Occipital lobe (tissue), 2 donors: ENCODE results near the gene SRSF1. TPM values are rescaled to one million over a fixed set of nuclear protein-coding genes. Genes with fewer than 3 reads are reported as not detected.
A peak's percentile ranks its signal among the peaks of the same experiment; 100 is the strongest.
"Not testable (repeated sequence)": the region's sequence is repeated elsewhere in the genome, so short reads cannot be mapped to it uniquely, and the experiment has no call there.

ENCODE experiments used
- DNase-seq: peaks from one replicate; lab custom pipeline; 2025; lab: John Stamatoyannopoulos, UW
- total RNA-seq: library from RNA; depleted of rRNA; stranded (reverse); fragments of >200 nt; gene quantifications from one replicate; pipeline ENCODE4 v1.2.3, GENCODE V29; 2014

SRSF1 gene
- total RNA-seq, result 382 TPM

GRCh38 chr17:58006924-58007780 lies at the start of gene SRSF1:
SRSF1 (minus strand) TSS chr17:58007246; CDS start chr17:58007137, 109 bp downstream.
- DNase-seq, result peak; percentile 92

DNA sequence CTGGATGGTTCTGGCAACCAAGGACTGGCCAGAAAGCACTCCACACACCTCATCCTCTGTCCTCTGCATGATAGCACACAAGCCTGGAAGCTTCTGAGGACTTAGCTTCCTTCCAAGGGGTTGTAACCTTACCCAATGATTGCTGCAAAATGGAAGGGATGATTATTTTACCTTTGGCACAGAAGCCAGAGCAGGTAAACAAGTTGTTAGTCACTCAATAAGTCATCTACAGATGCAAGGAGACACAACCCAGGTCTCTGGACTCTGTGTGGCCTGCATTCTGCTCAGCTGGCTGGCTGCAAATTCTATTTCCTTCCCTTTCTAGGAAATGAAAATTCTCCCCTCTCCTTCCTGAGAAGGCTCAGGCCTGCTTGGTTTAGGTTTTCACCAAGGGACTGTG lies 49.4 kb upstream of the SRSF1 start:
- no peak for DNase-seq

DNA sequence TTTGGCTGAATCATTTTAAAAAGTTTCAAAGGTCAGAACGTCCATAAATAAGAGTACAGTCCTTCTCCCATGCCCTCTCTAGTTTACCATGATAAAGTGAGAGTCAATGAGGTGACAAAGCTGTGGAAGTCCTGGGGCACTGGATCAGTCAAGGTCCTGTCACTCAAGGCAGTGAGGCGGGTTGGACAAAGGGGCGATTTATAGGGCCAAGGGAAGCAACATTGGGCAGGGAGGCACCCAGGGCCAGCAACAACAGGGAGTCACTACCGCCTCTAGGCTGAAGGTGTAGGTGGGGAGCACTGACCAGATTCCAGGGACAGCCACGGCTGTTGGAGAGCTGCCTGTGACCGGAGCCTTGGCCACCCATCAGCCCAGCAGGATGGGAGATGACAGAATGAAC lies 47.6 kb upstream of the SRSF1 start:
- no peak for DNase-seq

- DNase-seq, result no peak
Observed at GRCh38 chr17:58052945-58053715, 46.1 kb upstream of the SRSF1 start.

DNA sequence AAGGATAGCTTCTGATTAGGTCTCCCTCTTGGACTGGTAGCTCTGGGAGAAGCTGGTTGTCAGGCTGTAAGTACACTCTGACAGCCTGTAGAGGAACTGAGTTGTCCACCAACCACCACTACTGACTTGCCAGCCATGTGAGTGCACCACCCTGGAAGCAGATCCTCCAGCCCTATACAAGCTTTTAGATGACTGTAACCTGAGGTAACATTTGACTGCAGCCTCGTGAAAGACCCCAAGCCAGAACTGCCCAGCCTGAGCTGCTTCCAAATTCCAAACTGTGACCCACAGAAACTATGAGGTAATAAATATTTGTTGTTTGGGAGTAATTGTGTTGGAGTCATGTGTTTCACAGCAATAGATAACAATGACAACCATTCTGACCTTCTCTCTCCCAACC lies 45.4 kb upstream of the SRSF1 start:
- no peak for DNase-seq

DNA sequence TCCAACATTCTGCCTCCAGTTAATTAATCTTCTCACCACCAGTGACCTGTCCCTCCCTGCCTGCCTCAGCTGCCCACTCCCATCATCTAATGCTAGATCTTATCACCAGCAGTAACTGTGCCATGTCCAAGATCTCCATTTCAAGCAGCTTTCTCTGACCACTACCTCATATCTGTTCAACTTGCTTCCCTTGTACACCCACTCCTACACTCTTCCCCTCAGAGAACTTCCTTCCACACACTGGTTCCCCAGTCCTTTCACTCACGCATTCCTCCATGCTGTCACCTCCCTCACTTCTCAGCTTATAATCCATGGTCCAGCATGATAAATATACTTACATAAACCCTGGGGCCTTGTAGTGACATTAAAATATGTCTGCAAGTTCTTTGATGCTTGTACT lies 44.4 kb upstream of the SRSF1 start:
- DNase-seq, result no peak

DNA sequence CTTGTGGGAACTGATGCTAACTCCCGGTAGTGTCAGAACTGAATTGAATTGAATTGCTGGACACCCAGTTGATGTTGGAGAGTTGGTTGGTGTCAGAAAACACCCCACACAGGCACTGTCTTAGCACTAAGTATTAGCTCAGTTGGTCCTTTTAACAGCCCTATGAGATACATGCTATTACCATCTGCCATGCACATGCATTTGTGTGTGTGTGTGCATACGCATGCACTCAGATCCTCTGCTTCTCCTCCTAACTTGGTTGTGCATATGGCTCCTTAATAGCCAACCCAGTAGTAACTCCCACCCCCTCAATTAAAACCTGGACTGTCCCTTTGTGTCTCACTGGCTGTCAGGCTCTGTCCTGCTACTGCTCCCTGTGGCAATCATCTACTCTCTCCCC lies 43.9 kb upstream of the SRSF1 start:
- no peak for DNase-seq

DNA sequence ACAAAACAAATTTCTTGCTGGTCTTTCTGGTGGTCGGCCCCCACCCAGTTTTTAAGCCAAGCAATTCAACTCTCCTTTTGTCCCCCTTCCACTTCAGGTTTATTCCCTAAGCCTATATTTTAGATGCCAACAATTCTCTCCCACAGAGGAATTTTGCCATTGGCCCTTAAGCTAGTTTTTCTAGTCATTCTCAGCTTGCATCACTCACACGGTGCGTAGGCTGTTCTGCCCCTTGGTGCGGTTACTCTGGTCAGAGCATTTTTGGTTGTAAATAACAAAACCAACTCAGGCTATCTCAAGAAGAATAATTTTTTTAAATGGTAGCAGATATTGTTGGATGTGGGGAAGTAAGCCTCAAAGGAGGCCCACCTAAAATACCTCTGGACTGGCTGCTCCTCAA lies 42.5 kb upstream of the SRSF1 start:
- no peak for DNase-seq

DNA sequence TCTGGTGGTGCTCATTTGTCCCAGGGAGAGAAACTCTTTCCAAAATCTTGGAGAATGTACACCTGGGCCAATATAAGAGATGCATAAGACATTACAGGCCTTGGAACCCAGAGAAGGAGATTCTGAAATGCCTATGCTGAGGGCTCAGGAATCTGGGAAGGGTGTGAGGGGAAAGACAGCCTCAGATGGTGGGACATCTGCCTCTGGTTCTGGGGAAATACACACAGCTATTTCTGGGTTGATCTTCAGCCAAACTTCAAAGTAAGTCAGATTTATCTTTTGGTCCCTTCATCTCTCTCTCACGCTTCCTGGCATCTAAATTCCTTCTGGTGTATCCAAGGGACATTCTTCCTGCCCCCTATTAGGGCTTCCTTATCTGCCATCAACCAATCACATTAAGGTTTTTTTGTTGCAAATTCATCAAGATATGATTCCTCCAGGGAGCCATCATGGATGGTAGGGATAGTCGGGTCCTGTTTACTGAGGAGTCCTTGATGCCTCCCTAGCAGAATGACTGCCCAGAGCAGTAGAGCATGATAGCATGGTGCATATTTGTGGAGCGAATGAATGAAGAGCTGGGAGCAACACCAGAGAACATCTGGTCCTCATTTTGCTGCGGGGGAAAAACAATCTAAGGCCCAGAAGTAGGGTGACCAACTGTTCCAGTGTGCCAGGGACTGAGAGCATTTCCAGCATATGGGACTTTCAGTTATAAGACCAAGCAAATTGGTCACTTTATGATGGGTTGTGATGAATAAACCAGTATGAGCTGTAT lies 40.5 kb upstream of the SRSF1 start:
- DNase-seq, result no peak

GRCh38 chr17:58046239-58047094 lies 39.4 kb upstream of the SRSF1 start:
- peak; percentile 51 for DNase-seq

DNA sequence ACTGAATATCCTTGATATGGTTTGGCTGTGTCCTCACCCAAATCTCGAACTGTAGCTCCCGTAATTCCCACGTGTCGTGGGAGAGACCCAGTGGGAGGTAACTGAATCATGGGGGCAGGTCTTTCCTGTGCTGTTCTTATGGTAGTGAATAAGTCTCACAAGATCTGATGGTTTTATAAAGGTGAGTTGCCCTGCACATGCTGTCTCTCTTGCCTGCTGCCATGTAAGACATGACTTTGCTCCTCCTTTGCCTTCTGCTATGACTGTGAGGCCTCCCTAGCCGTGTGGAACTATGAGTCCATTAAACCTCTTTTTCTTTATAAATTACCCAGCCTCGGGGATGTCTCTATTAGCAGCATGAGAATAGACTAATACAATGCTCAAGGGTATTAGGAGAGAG lies 37.2 kb upstream of the SRSF1 start:
- not testable (repeated sequence) for DNase-seq

DNA sequence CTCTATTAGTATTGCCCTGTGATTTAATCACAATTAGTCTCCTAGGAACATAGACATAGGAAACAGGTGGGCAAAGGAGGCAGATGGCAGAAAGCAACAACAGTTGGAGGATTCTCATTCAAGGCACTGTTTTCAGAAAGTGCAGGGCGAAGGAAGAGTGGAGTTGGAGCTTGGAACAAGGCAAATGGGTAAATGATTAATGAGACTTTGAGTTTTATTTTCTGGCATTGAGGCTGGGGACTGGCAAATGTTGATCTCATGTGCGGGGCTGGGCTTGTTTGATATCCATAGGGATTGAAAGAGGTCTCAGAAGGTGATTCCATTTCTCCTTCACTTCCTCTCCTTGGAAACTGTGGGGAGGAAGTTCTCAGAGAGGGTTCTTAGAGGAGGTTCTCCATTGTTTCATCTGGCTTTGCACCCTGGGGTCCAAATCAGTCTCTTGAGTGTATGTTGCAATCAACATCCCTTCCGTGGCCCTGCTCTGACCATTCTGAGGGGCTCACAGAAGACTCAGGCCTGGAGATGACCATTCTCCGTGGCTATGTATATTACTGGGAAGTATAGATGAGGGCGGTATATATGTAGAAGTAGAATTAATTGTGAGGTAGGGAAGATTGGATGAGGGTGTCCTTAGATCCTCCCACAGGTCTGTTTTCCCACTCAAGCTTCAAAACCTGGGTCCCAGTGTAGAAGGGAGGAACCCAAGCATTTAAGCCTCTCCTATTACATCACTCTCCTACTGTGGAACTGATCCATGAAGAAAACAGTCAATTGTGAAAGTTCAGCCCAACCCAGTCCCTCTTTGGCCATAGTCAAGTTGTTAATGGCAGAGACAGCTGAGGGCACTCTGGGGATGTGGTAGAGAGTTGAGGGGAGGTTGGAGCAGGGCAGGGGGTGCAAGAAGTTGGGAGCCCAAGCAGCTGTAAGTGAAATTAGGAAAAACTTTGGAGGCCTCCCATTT lies 36.5 kb upstream of the SRSF1 start:
- DNase-seq, result no peak

DNA sequence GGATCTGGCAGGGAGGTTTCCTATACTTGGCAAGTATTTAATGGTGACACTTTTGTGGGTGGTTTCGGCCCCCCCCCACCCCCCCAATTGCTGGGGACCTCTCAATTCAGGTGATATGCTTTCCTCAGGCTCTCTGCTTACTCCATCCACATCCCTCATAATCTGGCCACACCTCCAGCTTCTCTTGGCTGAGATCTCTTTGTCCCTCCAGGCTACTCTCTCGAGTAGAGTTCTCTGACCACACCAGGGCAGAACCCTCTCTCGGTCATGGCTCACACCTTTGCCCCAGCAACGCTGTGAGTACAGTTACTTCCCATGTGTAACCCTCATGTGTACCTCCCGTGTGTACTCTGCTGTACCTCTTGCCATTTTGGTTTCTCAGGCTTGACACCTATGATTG lies 34.1 kb upstream of the SRSF1 start:
- DNase-seq, result no peak

DNA sequence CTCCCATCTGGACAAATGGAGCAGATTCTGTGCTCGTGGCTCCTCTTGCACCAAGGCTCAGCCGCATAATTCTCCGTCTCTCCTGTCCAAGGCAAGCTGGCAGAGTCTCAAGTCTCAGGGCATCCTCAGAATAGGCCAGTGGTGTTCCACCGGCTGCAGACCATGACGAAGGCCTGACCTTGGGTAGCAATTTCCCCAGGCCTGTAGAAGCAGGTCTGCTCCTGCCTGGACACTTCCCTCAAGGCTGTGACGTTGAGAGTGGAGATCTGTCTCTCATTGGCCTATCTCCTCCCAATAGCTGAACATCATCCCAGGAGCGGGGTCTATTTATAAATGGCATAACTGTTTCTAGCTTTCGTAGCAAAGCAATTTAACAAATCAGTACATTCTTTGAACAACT lies 33.3 kb upstream of the SRSF1 start:
- DNase-seq, result no peak

DNA sequence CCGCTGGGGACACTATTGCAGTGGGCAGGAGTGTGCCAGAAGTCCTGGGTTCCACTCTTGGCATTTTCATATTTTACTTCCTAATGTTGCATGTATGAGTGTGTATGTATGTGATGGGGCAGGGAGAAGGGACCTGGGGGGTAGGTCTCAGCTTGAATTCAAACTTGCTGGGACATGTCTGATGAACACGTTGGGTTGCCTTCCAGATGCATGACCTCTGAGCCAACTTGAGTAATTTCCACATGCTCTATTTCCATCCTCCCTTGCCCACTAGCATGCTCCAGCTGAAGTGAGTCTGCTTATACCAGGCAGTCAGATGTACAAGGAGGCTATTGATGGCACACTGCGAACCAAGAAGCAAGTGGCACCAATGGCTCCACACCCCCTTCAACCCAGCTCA lies 32.9 kb upstream of the SRSF1 start:
- no peak for DNase-seq

DNA sequence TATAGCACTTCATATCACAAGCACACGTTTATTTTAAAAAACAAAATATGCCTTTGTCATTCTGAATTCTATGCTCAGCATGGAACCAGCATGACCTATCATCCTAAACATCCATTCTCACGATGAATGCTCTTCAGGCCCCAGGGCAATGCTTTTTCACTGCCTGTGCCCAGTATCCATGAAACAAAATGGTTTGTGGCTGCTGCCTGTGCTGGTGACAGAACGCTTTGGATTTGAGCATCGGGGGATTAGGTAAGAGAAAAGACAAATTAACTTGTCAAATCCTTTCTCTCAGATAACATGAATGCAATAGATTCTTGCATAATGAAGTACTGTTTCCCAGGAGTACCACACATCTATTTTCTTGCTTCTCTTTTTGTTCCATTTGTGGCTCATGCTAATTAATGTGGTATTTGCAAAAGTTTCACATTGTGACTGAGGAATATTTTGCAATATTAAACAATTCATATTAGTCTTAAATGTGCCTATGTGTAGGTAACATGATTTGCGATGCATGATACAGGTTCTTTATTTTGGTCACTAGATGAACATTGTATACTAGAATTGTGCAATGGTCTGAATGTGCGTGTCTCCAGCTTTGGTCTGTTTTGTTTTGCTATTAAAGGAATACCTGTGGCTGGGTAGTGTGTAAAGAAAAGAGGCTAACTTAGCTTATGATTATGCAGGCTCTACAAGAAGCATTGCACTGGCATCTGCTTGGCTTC lies 25.8 kb upstream of the SRSF1 start:
- no peak for DNase-seq

GRCh38 chr17:58028578-58028977 lies 21.5 kb upstream of the SRSF1 start:
- DNase-seq, result no peak

- DNase-seq, result no peak
Observed at GRCh38 chr17:58020401-58020800, 13.4 kb upstream of the SRSF1 start.

GRCh38 chr17:58019521-58019920 lies 12.5 kb upstream of the SRSF1 start:
- DNase-seq, result no peak
